ENCODE results near the gene CKAP2L.

Gene CKAP2L

DNA sequence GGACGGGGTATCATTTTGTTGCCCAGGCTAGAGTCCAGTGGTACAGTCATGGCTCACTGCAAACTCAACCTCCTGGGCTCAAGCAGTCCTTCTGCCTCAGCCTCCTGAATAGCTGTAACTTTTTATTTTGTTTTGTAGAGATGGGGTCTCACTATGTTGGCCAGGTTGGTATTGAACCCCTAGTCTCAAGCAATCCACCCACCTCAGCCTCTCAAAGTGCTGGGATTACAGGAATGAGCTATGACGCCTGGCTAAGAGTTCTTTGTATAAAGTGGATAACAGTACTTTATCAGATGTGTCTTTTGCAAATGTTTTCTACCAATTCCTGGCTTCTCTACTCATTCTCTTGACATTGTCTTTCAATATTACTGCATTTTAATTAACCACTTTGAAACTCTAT lies 60.7 kb downstream of the CKAP2L start:
- DNase-seq: no peak

DNA sequence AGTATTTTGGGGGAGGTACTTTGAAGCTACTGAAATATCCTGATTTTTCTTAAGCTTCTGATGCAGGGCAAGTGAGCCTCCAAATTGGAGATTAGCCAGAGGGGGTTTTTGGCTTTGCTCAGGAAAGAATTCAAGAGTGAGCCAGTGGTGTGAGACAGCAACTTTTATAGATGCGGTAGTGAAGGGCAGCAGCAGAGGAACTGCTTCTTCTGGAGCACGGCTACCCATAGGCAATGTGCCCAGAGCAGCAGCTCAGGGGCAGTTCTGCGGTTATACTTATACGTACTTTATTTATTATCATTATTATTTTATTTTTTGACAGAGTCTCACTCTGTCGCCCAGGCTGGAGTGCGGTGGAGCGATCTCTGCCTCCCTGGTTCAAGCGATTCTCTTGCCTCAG lies 63.4 kb downstream of the CKAP2L start:
- no peak for DNase-seq

DNA sequence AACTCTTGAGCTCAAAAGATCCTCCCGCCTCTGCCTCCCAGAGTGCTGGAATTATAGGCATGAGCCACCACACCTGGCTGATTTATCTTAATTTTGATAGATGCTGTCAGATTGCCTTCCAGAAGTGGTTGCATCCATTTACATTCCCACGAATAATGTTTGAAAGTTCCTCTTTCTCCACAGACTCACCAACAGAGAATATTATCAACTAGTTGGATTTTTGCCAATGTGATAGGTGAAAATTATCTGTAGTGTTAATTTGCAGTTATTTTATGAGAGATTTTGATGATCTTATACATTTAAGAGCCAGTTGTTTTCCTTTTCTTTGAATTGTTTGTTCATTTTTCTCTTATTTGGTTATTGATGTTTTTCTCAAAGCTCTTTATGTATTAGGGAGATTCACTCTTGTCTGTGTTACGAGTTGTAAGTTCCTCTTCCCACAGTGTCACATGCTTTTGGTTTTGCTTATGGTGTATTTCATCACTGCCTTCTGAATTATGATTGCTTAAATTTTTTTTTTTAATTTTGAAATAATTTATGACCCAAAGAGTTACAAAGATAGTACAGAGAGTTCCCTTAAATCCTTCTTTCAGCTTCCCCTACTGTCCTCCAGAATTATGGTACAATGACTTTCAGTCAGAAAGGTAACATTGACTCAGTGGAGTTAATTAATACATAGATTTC lies 64.3 kb downstream of the CKAP2L start:
- no peak for DNase-seq

DNA sequence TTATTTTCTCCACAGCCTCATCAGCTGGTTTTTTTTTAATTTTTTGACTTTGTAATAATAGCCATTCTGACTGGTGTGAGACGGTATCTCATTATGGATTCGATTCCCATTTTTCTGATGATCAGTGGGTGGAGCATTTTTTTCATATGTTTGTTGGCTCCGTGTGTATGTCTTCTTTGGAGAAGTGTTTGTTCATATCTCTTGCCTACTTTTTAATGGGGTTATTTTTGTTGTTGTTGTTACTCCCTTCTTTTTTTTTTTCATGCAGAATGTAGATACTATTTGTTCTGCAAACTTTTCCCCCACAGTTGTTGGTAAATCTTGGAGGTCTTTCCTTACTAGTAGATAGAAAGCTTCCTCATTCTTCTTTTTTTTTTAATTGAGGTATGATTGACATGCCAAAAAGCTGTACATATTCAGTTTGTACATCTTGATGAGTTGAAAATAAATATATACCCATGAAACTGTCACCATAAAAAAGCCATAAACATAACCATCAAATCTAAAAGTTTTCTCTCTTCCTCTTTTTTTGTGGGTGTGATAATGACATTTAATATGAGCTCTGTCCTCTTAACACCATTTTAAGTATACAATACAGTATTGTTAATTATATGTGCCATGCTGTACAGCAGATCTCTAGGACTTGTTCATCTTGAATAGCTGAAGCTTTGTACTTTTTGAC lies 65.4 kb downstream of the CKAP2L start:
- no peak for DNase-seq

DNA sequence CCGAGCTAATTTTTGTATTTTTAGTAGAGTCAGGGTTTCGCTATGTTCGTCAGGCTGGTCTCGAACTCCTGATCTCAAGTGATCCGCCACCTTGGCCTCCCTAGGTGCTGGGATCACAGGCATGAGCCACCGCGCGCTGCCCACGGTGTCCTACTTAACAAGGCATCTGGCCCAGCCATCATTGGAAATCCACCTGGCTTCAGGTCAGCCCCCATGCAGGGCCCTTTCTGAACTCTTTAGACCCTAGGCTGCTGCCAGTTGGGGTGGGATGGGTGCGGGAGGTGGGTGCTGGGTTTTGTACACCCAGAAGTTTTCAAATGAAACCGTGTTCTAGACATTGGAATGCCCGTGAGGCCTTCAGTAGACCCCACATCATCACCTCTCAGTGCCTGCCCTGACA lies 70.2 kb downstream of the CKAP2L start:
- DNase-seq: no peak

DNA sequence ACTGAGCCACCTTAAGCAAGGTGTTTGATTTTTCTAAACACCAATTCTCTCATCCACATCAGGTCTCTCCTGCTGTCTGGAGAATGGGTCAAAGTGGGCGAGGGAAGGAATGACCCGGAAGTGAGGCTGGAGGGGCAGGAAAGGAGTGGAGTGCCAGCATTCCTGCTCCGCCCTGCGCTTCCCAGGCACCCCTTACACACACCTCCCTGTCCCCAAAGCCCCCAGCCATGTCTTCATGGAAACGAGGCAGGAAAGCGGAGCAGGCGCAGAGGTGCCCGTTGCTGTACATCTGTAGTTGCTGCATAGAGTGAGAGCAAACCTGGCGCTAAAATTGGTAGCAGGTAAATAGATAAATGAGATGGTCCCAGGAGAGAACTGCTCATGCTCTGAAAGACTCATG lies 70.8 kb downstream of the CKAP2L start:
- DNase-seq: no peak

DNA sequence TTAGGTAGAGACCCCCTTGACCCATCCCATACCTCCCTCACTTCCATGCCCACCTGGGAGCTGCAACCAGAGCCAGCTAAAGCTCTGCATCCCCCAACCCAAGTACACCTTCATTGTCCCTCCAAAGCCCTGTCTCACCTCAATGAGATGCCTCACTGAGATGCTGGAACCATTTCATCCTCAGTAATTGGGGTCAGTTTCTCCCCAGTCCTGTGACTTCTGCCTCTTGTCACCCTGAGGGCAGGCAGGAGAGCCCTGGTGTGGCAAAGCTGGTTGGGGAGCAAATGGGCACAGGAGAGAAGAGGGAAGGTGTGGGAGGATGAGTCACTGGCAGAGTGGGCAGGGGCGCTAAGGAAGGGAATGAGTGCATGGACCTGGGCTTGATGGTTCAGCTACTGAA lies 71.5 kb downstream of the CKAP2L start:
- no peak for DNase-seq

DNA sequence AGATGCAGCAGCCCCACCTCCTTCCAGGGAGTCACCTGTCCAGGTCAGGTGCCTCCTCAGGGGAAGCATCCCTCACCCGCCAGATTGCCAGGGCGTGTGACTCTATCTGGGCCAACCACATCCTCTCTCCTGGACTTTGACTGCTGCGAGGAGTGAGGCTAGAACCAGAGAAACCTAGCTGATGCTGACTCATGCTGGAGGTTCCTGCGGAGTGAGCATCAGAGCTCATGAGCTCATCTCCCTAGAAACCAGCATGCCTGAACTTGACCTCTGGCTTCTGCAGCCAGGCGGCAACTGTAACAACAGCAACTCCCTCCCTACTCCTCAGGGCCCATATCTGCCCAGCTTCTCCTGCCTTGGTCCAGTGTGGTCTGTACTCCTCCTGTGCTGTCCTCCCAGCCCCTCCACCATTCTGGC lies 71.9 kb downstream of the CKAP2L start:
- peak; percentile 72 for DNase-seq

DNA sequence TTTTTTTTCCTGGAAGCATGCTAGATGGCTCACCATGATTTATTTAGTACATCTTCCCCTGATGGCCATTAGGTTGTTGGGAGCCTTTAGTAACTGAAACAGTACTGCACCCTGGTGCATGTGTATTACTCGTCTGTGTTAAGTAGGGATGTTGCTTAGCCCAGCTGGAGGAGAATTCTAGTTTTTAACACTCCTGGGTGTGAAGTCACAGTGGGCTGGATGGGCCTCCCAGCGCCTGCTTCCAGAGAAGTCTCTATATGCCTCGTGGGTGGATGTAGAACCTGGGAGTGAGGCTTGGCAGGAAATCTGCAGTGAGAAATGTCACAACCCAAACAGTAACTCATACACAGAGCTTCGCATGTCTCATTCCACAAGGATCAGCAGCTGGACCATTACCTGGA lies 72.5 kb downstream of the CKAP2L start:
- no peak for DNase-seq

DNA sequence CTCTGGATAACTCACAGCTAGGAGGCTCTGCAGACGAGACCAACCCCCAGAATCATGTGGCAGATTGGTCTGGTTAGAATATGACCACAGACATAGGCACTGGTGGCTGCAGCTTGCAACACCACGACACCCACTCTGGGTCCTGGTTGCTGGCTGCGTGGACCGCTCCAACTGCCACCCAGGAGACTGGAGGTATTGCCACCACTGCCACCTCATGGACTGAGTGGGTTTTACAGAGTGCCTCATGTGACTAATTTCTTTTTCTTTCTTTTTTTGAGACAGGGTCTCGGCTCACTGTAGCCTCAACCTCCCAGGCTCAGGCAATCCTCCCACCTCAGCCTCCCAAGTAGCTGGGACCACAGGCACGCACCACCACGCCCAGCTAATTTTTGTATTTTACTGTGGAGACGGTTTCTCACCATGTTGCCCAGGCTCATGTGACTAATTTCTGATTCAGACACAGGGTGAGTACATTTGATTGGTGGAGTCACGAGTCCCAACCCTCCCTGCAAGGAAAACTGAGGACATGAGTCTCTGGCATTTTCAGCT lies 73.5 kb downstream of the CKAP2L start:
- DNase-seq: no peak

DNA sequence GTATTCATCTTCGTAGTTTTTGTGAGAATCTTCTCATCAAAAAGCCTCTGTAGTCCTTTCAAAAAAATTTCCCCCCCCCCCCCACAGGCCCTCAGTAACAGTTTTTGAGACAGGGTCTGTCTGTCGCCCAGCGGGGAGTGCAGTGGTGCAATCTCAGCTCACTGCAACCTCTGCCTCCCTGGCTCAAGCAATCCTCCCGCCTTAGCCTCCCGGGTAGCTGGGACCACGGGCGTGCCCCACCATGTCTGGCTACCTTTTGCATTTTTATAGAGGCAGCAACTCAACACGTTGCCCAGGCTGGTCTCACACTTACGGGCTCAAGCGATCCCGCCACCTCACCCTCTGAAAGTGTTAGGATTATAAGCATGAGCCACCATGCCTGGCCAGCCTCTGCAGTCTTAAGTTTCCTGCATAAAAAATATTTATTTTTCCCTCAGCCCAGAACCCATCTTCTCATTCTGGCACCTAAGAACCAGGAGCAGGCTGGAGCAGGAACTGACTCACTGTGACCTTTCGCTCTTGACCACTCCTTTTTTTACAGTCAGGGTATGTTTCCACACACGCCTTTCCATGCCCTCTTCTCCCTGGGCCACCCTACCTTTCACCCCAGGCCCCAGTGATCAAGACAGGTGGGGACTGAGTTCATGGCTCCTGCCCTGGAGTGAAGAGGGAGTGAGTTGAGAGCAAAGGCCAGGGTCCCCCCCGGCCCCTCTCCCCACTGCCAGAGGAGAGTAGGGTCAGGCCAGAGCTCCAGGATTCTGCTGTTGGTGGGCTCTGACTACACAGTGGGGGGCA lies 76.1 kb downstream of the CKAP2L start:
- no peak for DNase-seq

DNA sequence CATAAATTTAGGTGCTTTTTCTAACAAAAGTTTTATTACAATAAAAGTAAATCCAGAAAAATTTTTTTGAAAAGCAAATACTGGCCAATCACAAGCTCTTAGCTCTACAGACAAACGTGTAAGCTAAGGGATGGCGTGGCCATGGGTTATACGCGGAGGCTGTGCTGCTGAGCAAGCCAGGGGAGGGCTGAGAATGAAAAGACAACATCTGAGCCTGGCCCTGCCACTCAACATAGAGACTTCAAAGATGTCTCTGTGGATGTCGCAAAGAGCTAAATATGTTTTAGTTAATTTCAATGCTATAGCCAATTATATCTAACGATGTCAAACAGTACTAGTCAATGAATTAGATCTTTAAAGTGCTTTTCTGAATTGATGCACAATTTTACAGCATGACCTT lies 76.9 kb downstream of the CKAP2L start:
- no peak for DNase-seq
